Endodermal cell (in vitro differentiated cells): Measurements from ENCODE around the gene TARBP1. TPM values are rescaled to one million over a fixed set of nuclear protein-coding genes. Genes with fewer than 3 reads are reported as not detected.

ENCODE experiments used
- DNase-seq: peaks from one replicate; pipeline ENCODE4 v3.0.0-alpha.2; 2017
- H3K27ac ChIP-seq: 2 replicates; pipeline ENCODE4 v1.5.1; 2013; ENCODE audit warnings: mild to moderate bottlenecking, low read depth, low read length, moderate library complexity
- H3K27me3 ChIP-seq: 2 replicates; pipeline ENCODE4 v1.6.1; 2013; ENCODE audit warnings: mild to moderate bottlenecking, low read length, moderate library complexity; ENCODE audit not compliant: insufficient read depth, control insufficient read depth, poor library complexity, severe bottlenecking
- H3K36me3 ChIP-seq: 2 replicates; pipeline ENCODE4 v1.7.0; 2013; ENCODE audit warnings: mild to moderate bottlenecking, low read length, moderate library complexity; ENCODE audit not compliant: control insufficient read depth, insufficient read depth
- H3K4me1 ChIP-seq: one replicate; pipeline ENCODE4 v1.7.0; 2013; ENCODE audit warnings: low read length; ENCODE audit not compliant: control insufficient read depth, insufficient read depth
- H3K4me3 ChIP-seq: 2 replicates; pipeline ENCODE4 v1.5.1; 2013; ENCODE audit warnings: mild to moderate bottlenecking, low read length, moderate library complexity
- H3K9ac ChIP-seq: 2 replicates; pipeline ENCODE4 v1.6.1; 2013; ENCODE audit warnings: mild to moderate bottlenecking, low read length, moderate library complexity; ENCODE audit not compliant: poor library complexity, severe bottlenecking; ENCODE audit errors: extremely low read depth
- H3K9me3 ChIP-seq: 2 replicates; pipeline ENCODE4 v1.6.1; 2013; ENCODE audit warnings: mild to moderate bottlenecking, low read length, moderate library complexity; ENCODE audit not compliant: control insufficient read depth
- H3K27ac Mint-ChIP-seq: 2 replicates; pipeline ENCODE4 v1.8.0; 2020; ENCODE audit warnings: mixed read lengths
- H3K27me3 Mint-ChIP-seq: 2 replicates; pipeline ENCODE4 v1.8.0; 2021; ENCODE audit warnings: mild to moderate bottlenecking, mixed read lengths; ENCODE audit not compliant: insufficient read depth
- H3K36me3 Mint-ChIP-seq: 2 replicates; pipeline ENCODE4 v1.8.0; 2020; ENCODE audit warnings: low read depth, mixed read lengths
- H3K4me1 Mint-ChIP-seq: 2 replicates; pipeline ENCODE4 v1.8.0; 2020; ENCODE audit warnings: mixed read lengths
- H3K4me3 Mint-ChIP-seq: 2 replicates; pipeline ENCODE4 v1.8.0; 2020; ENCODE audit warnings: mild to moderate bottlenecking, moderate library complexity, mixed read lengths
- H3K9me3 Mint-ChIP-seq: 2 replicates; pipeline ENCODE4 v1.8.0; 2020; ENCODE audit warnings: mild to moderate bottlenecking, mixed read lengths
- CTCF ChIP-seq: fragments of 200-600 bp; sonication (generic); conservative IDR thresholded peaks from 2 replicates; pipeline ENCODE4 v1.5.0; 2021; ENCODE audit warnings: antibody characterized with exemption, mild to moderate bottlenecking
- WGBS, 2 experiments: methylation state at CpG; one replicate each; pipeline versions ENCODE4 v1.1.5 to v1.1.7; 2013; ENCODE audit warnings: missing lambda C conversion rate in 2 of 2, mixed read lengths in 1 of 2; ENCODE audit not compliant: insufficient coverage in 1 of 2, insufficient read length in 1 of 2; 5-methylcytosine and 5-hydroxymethylcytosine counted together
- total RNA-seq, 2 donors: library from RNA; stranded (reverse); fragmentation: NEBNext Ultra II Directional in 1 of 2; extraction: Animal tissue kit (Norgen Biotek cat#: 25700) in 1 of 2; gene quantifications; 2 replicates in 1 of 2; 3 replicates in 1 of 2; pipeline ENCODE4 v1.2.1, GENCODE V29; 2021

TARBP1 gene
- total RNA-seq, 2 donors from 2014 or later = 45.3 to 62.4 TPM

- Histone ChIP-seq H3K27me3 (peaks cover 11% of the 10 kb centered on the region), H3K9ac (no peak overlapping the region), H3K27ac (no peak overlapping the region), H3K4me3 (no peak overlapping the region), H3K4me1 (no peaks in the 10 kb centered on the region), H3K9me3 (no peaks in the 10 kb centered on the region), H3K36me3 (no peaks in the 10 kb centered on the region)
- peaks cover 24% of the 10 kb centered on the region for H3K27me3 Mint-ChIP-seq
- no peak overlapping the region for H3K4me3 Mint-ChIP-seq
- no peaks in the 10 kb centered on the region for H3K9me3 Mint-ChIP-seq
- H3K27ac Mint-ChIP-seq = no peak overlapping the region
- WGBS, 2 experiments = 92 to 95% methylated on average over 11 to 12 of the region's 12 CpGs
- DNase-seq = no peak
- H3K36me3 Mint-ChIP-seq = no peaks in the 10 kb centered on the region
- H3K4me1 Mint-ChIP-seq = peaks cover 25% of the 10 kb centered on the region
- peak; percentile 43 for TF ChIP-seq CTCF
Observed at GRCh38 chr1:234486858-234487840, 8.2 kb upstream of the TARBP1 start.

GRCh38 chr1:234484991-234485739, 6.2 kb upstream of the TARBP1 start:
- no peaks in the 10 kb centered on the region for H3K9me3 ChIP-seq
- no peak for TF ChIP-seq CTCF
- no peaks in the 10 kb centered on the region for H3K4me1 ChIP-seq
- peak; percentile 63 for DNase-seq
- no peak overlapping the region for H3K4me3 ChIP-seq
- H3K27me3 ChIP-seq = peaks cover 11% of the 10 kb centered on the region
- 90 to 97% methylated on average over 11 to 17 of the region's 17 CpGs for WGBS, 2 experiments
- Mint-ChIP-seq H3K27me3 (peaks cover 34% of the 10 kb centered on the region), H3K27ac (no peak overlapping the region), H3K9me3 (no peaks in the 10 kb centered on the region), H3K36me3 (no peaks in the 10 kb centered on the region), H3K4me3 (no peak overlapping the region), H3K4me1 (peaks cover 12% of the 10 kb centered on the region)
- H3K27ac ChIP-seq = no peak overlapping the region
- no peaks in the 10 kb centered on the region for H3K36me3 ChIP-seq
- no peak overlapping the region for H3K9ac ChIP-seq

- Mint-ChIP-seq H3K27me3 (peaks cover 34% of the 10 kb centered on the region), H3K36me3 (no peaks in the 10 kb centered on the region), H3K9me3 (no peaks in the 10 kb centered on the region), H3K4me3 (no peak overlapping the region), H3K4me1 (peaks cover 7% of the 10 kb centered on the region), H3K27ac (no peak overlapping the region)
- Histone ChIP-seq H3K4me1 (no peaks in the 10 kb centered on the region), H3K36me3 (no peaks in the 10 kb centered on the region), H3K27me3 (peaks cover 11% of the 10 kb centered on the region), H3K9me3 (no peaks in the 10 kb centered on the region), H3K4me3 (no peak overlapping the region), H3K27ac (no peak overlapping the region), H3K9ac (no peak overlapping the region)
- no peak for DNase-seq
- no peak for TF ChIP-seq CTCF
- WGBS, 2 experiments = 79% methylated on average over 1 of the region's 3 CpGs; no CpG with 5 or more reads in 1 of the 2 experiments
Observed at GRCh38 chr1:234484218-234484617, 5.2 kb upstream of the TARBP1 start.
